Kidney epithelial cell (primary cell): ENCODE results near the gene ITPR3. TPM values are rescaled to one million over a fixed set of nuclear protein-coding genes. Genes with fewer than 3 reads are reported as not detected.
A peak's percentile ranks its signal among the peaks of the same experiment; 100 is the strongest.

Source experiments
- DNase-seq: peaks from one replicate; pipeline ENCODE4 v3.0.0-alpha.2; 2010; ENCODE audit warnings: low read depth
- H3K27me3 ChIP-seq: 2 replicates; pipeline ENCODE4 v1.6.0; 2011; ENCODE audit warnings: low read length; ENCODE audit not compliant: control insufficient read depth, insufficient read depth
- H3K36me3 ChIP-seq: 2 replicates; pipeline ENCODE4 v1.5.1; 2011; ENCODE audit warnings: low read length; ENCODE audit not compliant: control insufficient read depth, insufficient read depth
- H3K4me3 ChIP-seq: 2 replicates; pipeline ENCODE4 v1.5.1; 2011; ENCODE audit warnings: low read depth, mild to moderate bottlenecking, control low read depth, low read length
- CTCF ChIP-seq: IDR thresholded peaks from 2 replicates; pipeline ENCODE4 v1.5.1; 2011; ENCODE audit warnings: mild to moderate bottlenecking, moderate library complexity, low read length, control low read depth, inconsistent platforms; ENCODE audit not compliant: insufficient read depth, poor library complexity, severe bottlenecking
- total RNA-seq: library from RNA; depleted of rRNA; stranded (reverse); fragments of >200 nt; gene quantifications from 2 replicates; pipeline ENCODE4 v1.2.3, GENCODE V29; 2015

Gene ITPR3
- total RNA-seq: 147 and 176 TPM in 2 replicates

- no peaks in the 10 kb centered on the region for H3K27me3 ChIP-seq
- peak within 1 kb of the TSS; percentile 93 for H3K4me3 ChIP-seq
- H3K36me3 ChIP-seq: no peaks in the 10 kb centered on the region
- DNase-seq: no peak
- TF ChIP-seq CTCF: no peak
Measured at GRCh38 chr6:33620856-33621710, at the start of gene ITPR3. Gene ITPR3 (plus strand): TSS chr6:33621322. CDS start chr6:33621603, 281 bp downstream.

- peak overlapping the region; percentile 59 for H3K4me3 ChIP-seq
- peaks cover 2% of the 10 kb centered on the region for H3K36me3 ChIP-seq
- H3K27me3 ChIP-seq: no peaks in the 10 kb centered on the region
- no peak for TF ChIP-seq CTCF
- no peak for DNase-seq
Measured at GRCh38 chr6:33571637-33572316, 49.3 kb upstream of the ITPR3 start.

- Histone ChIP-seq H3K36me3 (peaks cover 2% of the 10 kb centered on the region), H3K27me3 (no peaks in the 10 kb centered on the region), H3K4me3 (no peak overlapping the region)
- no peak for TF ChIP-seq CTCF
- no peak for DNase-seq
Measured at GRCh38 chr6:33575211-33575610, 45.9 kb upstream of the ITPR3 start.

GRCh38 chr6:33576668-33577067 lies 44.5 kb upstream of the ITPR3 start:
- DNase-seq: no peak
- no peaks in the 10 kb centered on the region for H3K27me3 ChIP-seq
- H3K4me3 ChIP-seq: no peak overlapping the region
- TF ChIP-seq CTCF: no peak
- H3K36me3 ChIP-seq: peaks cover 2% of the 10 kb centered on the region

GRCh38 chr6:33577106-33577535 lies 44.0 kb upstream of the ITPR3 start:
- Histone ChIP-seq H3K36me3 (peaks cover 2% of the 10 kb centered on the region), H3K4me3 (no peak overlapping the region), H3K27me3 (no peaks in the 10 kb centered on the region)
- TF ChIP-seq CTCF: no peak
- DNase-seq: no peak
